Suprapubic skin (tissue), 3 donors: ENCODE measurements around the gene EXTL1.

Source experiments
- CTCF ChIP-seq, 2 donors: fragments of 200-600 bp in 1 of 2; fragments of 450-650 bp in 1 of 2; sonication (generic) in 1 of 2; IDR thresholded peaks; one replicate each; pipeline ENCODE4 v1.5.1; 2016 to 2019; ENCODE audit warnings: antibody characterized with exemption in 2 of 2, mild to moderate bottlenecking in 1 of 2, moderate library complexity in 1 of 2
- POLR2A ChIP-seq, 2 donors: fragments of 450-650 bp; IDR thresholded peaks; one replicate each; pipeline ENCODE4 v1.6.1; 2017; ENCODE audit warnings: antibody characterized with exemption in 2 of 2, mild to moderate bottlenecking in 2 of 2, moderate library complexity in 2 of 2

GRCh38 chr1:26017606-26018005 is 4.0 kb upstream of the EXTL1 start:
- TF ChIP-seq CTCF (IDR thresholded peaks at IDR 0.05) (no peak), POLR2A (IDR thresholded peaks at IDR 0.05) (no peak)
